Liver (tissue), 3 donors: ENCODE measurements around the gene KIF23.
"Not testable (repeated sequence)": the region's sequence is repeated elsewhere in the genome, so short reads cannot be mapped to it uniquely, and the experiment has no call there.

Experiments used
- FOXA1 ChIP-seq: IDR thresholded peaks from 2 replicates; pipeline ENCODE4 v1.6.1; 2016; ENCODE audit warnings: antibody characterized with exemption
- GABPA ChIP-seq, 2 donors: IDR thresholded peaks in 1 of 2; conservative IDR thresholded peaks in 1 of 2; 2 replicates each; pipeline ENCODE4 v1.6.1; 2016; ENCODE audit warnings: antibody characterized with exemption in 2 of 2, mild to moderate bottlenecking in 1 of 2, moderate library complexity in 1 of 2
- RAD21 ChIP-seq, 2 donors: IDR thresholded peaks; 2 replicates each; pipeline ENCODE4 v1.6.1; 2016; ENCODE audit warnings: antibody characterized with exemption in 2 of 2, mild to moderate bottlenecking in 2 of 2
- REST ChIP-seq: IDR thresholded peaks from 2 replicates; pipeline ENCODE4 v1.6.1; 2016; ENCODE audit warnings: antibody characterized with exemption, mild to moderate bottlenecking
- YY1 ChIP-seq: IDR thresholded peaks from 2 replicates; pipeline ENCODE4 v1.6.1; 2016; ENCODE audit warnings: antibody characterized with exemption, mild to moderate bottlenecking
- TF ChIP-seq, protein P1 (sequence below): fragments of 150-350 bp; IDR thresholded peaks from 2 replicates; pipeline ENCODE4 v1.5.1; 2017; ENCODE audit warnings: improper control_type of control experiment, low read depth, low read length; ENCODE audit not compliant: missing input control
- donor health status: healthy.
- donor health status: healthy.

DNA sequence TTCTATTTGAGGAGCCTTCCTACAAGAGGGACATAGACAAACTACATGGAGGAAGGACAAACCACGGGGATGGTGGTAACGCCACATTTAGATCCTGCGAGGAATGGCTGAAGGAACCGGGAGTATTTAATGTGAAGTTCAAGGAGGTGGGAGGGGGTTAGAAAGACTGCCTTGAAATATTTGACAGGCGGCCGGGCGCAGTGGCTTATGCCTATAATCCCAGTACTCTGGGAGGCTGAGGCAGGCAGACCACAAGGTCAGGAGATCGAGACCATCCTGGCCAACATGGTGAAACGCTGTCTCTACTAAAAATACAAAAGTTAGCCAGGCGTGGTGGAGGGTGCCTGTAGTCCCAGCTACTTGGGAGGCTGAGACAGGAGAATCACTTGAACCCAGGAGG, 32.0 kb upstream of the KIF23 start:
- TF ChIP-seq, protein P1, sequence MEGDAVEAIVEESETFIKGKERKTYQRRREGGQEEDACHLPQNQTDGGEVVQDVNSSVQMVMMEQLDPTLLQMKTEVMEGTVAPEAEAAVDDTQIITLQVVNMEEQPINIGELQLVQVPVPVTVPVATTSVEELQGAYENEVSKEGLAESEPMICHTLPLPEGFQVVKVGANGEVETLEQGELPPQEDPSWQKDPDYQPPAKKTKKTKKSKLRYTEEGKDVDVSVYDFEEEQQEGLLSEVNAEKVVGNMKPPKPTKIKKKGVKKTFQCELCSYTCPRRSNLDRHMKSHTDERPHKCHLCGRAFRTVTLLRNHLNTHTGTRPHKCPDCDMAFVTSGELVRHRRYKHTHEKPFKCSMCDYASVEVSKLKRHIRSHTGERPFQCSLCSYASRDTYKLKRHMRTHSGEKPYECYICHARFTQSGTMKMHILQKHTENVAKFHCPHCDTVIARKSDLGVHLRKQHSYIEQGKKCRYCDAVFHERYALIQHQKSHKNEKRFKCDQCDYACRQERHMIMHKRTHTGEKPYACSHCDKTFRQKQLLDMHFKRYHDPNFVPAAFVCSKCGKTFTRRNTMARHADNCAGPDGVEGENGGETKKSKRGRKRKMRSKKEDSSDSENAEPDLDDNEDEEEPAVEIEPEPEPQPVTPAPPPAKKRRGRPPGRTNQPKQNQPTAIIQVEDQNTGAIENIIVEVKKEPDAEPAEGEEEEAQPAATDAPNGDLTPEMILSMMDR = not testable (repeated sequence)
- not testable (repeated sequence) for TF ChIP-seq GABPA (IDR thresholded peaks at IDR 0.05 in 1 of 2, conservative IDR thresholded peaks at IDR 0.05 in 1 of 2); YY1; REST; FOXA1; RAD21 (IDR thresholded peaks at IDR 0.05)
